Measurements from ENCODE around the gene CNST. TPM values are rescaled to one million over a fixed set of nuclear protein-coding genes. Genes with fewer than 3 reads are reported as not detected.

Gene CNST
- total RNA-seq, 6 experiments from 2014 or later = 9.8 to 21.7 (median 14.6) TPM

DNA sequence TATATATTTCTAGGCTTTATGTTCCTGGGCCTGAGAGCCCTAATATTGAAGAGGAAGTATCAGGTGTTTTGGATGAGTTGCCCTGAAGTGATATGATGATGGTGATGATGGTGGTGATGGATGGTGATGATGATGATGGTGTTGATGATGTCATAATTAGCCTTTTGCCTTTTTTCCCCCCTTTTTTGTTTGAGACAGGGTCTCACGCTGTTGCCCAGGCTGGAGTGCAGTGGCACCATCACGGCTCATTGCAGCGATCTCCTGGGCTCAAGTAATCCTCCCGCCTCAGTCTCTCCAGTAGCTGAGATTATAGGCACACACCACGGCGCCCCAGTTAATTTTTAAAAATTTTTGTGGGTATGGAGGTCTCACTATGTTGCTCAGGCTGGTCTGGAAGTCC is 76.5 kb downstream of the CNST start:
- H3K4me3 ChIP-seq = no peak overlapping the region
- no peak for ATAC-seq
- H3K27me3 ChIP-seq = no peaks in the 10 kb centered on the region
- 100% methylated on average over 3 of the region's 6 CpGs for WGBS (ENCODE audit: insufficient coverage, low coverage, low lambda C conversion rate, missing lambda C conversion rate)
- peaks cover 0 to 41% (median 19%) of the 10 kb centered on the region in 4 donors for H3K36me3 ChIP-seq
- DNase-seq = no peak
- intact Hi-C loops (cut with DNase I) = no loop called here
- TF ChIP-seq, protein P1, sequence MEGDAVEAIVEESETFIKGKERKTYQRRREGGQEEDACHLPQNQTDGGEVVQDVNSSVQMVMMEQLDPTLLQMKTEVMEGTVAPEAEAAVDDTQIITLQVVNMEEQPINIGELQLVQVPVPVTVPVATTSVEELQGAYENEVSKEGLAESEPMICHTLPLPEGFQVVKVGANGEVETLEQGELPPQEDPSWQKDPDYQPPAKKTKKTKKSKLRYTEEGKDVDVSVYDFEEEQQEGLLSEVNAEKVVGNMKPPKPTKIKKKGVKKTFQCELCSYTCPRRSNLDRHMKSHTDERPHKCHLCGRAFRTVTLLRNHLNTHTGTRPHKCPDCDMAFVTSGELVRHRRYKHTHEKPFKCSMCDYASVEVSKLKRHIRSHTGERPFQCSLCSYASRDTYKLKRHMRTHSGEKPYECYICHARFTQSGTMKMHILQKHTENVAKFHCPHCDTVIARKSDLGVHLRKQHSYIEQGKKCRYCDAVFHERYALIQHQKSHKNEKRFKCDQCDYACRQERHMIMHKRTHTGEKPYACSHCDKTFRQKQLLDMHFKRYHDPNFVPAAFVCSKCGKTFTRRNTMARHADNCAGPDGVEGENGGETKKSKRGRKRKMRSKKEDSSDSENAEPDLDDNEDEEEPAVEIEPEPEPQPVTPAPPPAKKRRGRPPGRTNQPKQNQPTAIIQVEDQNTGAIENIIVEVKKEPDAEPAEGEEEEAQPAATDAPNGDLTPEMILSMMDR (IDR thresholded peaks at IDR 0.05) = no peak
- TF ChIP-seq POLR2A (IDR thresholded peaks at IDR 0.05) = no peak
- no peaks in the 10 kb centered on the region for H3K4me1 ChIP-seq
- H3K27ac ChIP-seq = no peak overlapping the region
- no peaks in the 10 kb centered on the region for H3K9me3 ChIP-seq

DNA sequence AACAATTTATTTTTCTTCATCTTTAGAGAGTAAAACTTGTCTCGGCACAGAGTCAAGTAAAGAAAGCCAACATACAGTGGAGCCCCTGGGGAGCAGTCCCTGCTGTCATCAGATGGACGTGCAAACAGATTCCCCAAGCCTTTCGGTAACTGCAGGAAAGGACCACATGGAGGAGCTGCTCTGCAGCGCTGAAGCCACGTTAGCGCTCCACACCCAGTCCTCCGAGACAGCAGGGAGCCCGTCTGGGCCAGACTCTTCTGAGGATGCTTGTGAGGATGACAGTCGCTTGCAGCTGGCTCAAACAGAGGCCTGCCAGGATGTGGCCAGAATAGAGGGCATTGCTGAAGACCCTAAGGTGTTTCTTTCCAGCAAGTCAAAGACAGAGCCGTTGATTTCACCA is 80.9 kb downstream of the CNST start:
- Histone ChIP-seq H3K27me3 (no peaks in the 10 kb centered on the region), H3K4me1 (no peaks in the 10 kb centered on the region), H3K27ac (no peak overlapping the region), H3K4me3 (no peak overlapping the region), H3K36me3 (peaks cover 0 to 64% (median 22%) of the 10 kb centered on the region in 4 donors), H3K9me3 (no peaks in the 10 kb centered on the region)
- TF ChIP-seq POLR2A (IDR thresholded peaks at IDR 0.05) = no peak
- TF ChIP-seq, protein P1 (IDR thresholded peaks at IDR 0.05) = peak in 1 of 4 donors; percentile 20
- 73% methylated on average over 4 of the region's 10 CpGs for WGBS (ENCODE audit: insufficient coverage, low coverage, low lambda C conversion rate, missing lambda C conversion rate)
- peak; percentile 37 to 50 (median 44) for ATAC-seq
- DNase-seq = no peak
- intact Hi-C loops (cut with DNase I) = no loop called here

DNA sequence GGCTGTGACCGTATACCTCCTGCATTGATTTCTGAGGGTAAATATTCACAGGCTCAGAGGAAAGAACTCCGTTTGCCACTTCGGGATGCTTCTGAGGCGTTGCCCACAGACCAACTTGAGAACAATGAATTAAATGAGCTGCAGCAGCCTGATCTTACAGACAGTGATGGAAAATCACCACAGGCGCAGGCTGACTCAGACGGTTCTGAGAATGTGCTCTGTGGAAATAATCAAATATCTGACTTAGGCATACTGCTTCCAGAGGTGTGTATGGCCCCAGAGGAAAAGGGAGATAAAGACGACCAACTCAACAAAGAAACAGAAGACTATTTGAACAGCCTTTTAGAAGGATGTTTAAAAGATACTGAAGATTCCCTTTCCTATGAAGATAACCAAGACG is 81.3 kb downstream of the CNST start:
- no peak for ATAC-seq
- no peak overlapping the region for H3K4me3 ChIP-seq
- intact Hi-C loops (cut with DNase I) = no loop called here
- peaks cover 0 to 60% (median 20%) of the 10 kb centered on the region in 4 donors for H3K36me3 ChIP-seq
- H3K27me3 ChIP-seq = no peaks in the 10 kb centered on the region
- 72% methylated on average over 8 of the region's 8 CpGs for WGBS (ENCODE audit: insufficient coverage, low coverage, low lambda C conversion rate, missing lambda C conversion rate)
- H3K27ac ChIP-seq = no peak overlapping the region
- DNase-seq = no peak
- no peaks in the 10 kb centered on the region for H3K4me1 ChIP-seq
- no peaks in the 10 kb centered on the region for H3K9me3 ChIP-seq
- TF ChIP-seq, protein P1 (IDR thresholded peaks at IDR 0.05) = no peak
- no peak for TF ChIP-seq POLR2A (IDR thresholded peaks at IDR 0.05)

DNA sequence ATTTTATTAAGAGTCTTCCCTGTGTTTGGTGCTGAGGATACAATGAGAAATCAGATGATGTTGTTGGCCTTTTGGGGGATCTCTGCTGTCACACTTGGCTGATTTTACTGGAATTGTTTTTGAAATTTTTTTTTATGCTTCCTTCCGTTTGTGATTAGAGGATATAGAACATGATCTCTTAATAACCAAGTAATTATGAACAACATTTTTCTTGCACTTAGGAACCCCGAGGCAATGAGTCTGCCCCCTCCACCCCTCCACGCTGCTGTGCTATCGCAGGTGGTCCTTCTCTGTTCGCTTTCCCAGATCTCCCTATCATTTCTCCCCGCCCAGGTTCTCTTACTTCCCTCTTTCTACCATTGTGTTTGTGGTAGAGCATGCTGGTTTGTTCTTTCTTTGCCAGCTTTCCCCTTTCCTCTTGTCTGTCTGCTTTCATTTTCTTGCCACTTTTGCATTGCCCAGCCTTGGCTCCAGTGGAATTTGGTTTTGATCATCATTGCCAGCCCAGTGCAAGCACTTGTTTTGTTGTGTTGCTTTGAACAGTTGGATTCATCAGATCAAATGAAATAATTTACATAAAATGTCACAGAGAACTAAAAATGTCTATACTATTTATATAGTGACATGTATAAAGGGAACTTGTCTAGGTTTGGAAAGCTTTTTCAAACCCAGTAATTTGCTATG is 84.9 kb downstream of the CNST start:
- H3K27me3 ChIP-seq = no peaks in the 10 kb centered on the region
- TF ChIP-seq POLR2A (IDR thresholded peaks at IDR 0.05) = no peak
- TF ChIP-seq, protein P1 (IDR thresholded peaks at IDR 0.05) = no peak
- peak overlapping the region in 1 of 3 donors; percentile 7 for H3K27ac ChIP-seq
- no peak overlapping the region for H3K4me3 ChIP-seq
- H3K9me3 ChIP-seq = no peaks in the 10 kb centered on the region
- WGBS (ENCODE audit: insufficient coverage, low coverage, low lambda C conversion rate, missing lambda C conversion rate) = 71% methylated on average over 5 of the region's 6 CpGs
- H3K36me3 ChIP-seq = peaks cover 0 to 59% (median 17%) of the 10 kb centered on the region in 4 donors
- intact Hi-C loops (cut with DNase I) = no loop called here
- no peak for DNase-seq
- no peaks in the 10 kb centered on the region for H3K4me1 ChIP-seq
- peak in 3 of 4 donors; percentile 29 to 58 (median 47) for ATAC-seq
